CD1c-positive myeloid dendritic cell (primary cell): ENCODE measurements around the gene ARFGEF2.
"Not testable (repeated sequence)": the region's sequence is repeated elsewhere in the genome, so short reads cannot be mapped to it uniquely, and the experiment has no call there.

ENCODE experiments used
- DNase-seq: peaks from one replicate; pipeline ENCODE4 v3.0.0-alpha.2; 2016; ENCODE audit errors: extremely low spot score

The ARFGEF2 gene

DNA sequence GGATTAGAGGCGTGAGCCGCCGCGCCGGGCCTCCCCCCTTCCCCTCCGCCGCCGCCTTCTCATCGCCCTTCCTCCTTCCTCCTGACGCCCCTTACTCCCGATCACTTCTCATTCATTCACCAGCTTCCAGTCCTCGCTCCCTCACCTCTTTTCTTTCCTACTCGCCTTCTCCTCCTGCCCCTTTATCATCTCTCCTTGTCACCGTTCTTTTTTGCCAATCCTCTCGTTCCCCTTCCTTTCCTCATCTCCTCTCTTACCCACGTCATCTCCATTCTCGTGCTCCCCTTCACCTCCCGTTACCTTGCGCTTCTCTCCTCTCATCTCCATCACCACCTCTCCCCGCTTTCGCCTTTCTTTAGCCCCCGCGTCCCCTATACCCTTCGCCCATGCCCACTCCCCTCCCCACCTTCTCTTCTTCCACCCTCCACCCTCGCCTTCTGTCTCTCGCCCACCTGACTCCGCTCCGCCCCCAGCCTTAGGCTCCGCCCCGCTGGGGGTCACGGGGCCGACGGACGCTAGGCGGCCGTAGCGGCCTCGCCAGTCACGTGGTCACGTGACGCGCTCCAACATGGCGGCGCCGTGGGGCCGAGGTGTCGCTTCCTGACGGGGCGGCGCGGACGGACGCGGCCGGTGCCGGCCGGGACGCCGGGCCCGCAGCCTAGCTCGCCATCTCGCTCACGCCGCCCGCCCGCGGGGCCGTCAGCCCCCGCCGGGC is at the start of gene ARFGEF2:
ARFGEF2 (plus strand) TSS at position 544 of the 715 bp plus-strand sequence. CDS start 179 bp downstream, outside the sequence.
- DNase-seq = peak; percentile 97

DNA sequence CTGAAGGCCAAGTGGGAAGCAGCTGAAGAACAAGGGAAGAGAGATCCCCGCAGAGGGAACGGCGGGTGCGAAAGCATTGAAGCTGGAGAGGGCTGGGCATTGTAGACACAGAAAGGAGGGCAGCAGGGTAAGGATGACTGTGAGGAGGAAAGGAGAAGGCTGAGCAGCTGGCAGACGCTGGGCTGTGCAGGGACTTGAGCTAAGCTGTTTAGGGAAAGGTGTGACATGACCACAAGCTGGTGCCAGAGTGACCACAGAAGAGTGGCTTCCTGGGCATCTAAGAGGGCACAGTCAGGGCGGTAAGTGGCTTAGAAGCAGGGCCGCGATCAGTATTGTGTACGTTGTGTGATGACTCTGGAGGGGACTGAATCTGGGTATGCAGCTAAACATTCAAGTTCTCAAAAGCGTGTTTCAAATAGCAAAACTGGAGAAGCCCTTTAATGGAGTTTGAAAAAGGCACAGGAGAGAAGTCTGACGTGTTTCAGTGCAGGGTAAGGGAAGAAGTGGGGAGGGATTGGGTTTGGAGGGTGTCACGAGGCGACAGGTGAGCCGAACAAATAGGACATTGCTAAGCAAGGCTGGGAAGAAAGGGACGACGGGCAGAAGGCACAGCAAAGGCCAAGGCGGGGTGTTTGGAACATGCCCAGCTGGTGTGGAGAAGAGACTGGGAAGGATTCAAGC is 46.1 kb upstream of the ARFGEF2 start:
- no peak for DNase-seq

DNA sequence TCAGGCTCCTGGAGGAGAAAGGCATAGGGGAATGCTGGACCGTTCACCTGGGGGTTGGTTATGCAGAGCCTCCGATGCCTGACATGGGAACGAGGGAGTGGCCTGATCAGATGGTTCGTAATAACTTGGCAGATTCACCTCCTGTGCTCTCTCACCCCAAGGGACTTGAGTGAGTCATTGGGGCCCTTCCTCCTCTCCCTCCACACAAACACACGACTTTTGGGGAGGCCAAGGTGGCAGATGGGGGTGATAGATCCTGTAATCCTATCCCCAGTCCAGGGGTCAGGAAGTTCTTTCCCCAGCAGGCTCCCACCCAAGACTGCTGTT is 45.6 kb upstream of the ARFGEF2 start:
- no peak for DNase-seq

- DNase-seq = peak; percentile 35
Observed at GRCh38 chr20:48877304-48877703, 44.2 kb upstream of the ARFGEF2 start.

DNA sequence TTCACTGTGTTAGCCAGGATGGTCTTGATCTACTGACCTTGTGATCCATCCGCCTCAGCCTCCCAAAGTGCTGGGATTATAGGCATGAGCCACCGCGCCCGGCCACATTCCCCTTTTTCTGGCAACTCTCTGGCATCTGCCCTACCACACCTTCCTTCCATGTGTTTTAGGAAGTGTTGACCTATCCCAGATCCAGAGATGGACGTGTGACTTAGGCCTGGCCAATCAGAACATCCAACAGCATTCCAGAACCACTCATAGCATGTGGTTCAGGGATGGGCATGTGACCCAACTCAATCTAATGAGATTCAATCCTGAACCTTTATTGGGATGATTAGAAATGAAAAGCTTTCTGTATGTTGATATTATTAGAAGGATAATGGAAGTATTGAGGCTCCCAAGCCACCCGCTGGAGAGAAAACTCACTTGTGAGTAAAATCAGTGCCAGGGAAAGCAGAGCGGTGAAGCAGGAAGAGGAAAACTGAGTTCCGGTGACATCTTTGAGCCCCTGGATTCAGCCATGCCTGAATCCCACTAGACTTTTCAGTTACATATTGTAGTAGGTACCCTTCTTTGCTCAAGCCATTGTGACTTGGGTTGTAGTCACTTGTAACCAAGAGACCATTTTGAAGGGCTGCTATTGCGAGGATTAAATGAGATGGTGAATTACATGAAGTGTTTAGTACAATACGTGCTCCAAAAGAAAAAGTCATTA is 42.8 kb upstream of the ARFGEF2 start:
- no peak for DNase-seq

DNA sequence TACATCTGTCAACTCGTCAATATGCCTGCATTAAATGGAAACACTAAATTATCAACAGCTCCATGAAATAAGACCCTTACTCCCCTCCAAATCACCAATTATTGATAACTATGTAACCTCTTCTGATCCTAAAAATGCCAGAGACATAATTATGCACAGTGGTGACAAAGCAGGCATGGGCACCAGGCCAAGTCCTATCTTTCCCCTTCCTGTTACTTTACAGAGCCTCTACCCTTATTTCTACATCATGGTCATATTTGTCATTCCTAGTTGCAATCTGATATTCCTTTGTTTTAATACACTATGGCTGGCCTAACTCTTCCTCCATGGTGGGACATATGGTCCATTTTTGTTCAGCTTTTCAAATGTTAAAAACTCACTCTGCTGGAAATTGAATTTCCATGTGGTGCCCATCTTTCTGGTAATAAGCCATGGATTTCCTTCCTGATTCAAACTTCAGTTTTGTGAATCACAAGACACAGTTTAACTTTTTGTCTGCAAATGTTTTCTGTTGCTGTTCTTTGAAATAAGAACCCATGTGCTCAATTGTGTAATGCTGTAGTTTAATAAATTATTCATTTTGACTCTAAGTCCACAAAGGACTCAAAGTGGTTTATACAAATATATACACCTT is 41.8 kb upstream of the ARFGEF2 start:
- DNase-seq = peak; percentile 20

GRCh38 chr20:48880331-48880730 is 41.2 kb upstream of the ARFGEF2 start:
- no peak for DNase-seq

- no peak for DNase-seq
Observed at GRCh38 chr20:48880981-48881657, 40.4 kb upstream of the ARFGEF2 start.

- DNase-seq = no peak
Observed at GRCh38 chr20:48885237-48885636, 36.3 kb upstream of the ARFGEF2 start.

GRCh38 chr20:48886194-48886593 is 35.3 kb upstream of the ARFGEF2 start:
- no peak for DNase-seq

GRCh38 chr20:48886811-48887210 is 34.7 kb upstream of the ARFGEF2 start:
- no peak for DNase-seq

DNA sequence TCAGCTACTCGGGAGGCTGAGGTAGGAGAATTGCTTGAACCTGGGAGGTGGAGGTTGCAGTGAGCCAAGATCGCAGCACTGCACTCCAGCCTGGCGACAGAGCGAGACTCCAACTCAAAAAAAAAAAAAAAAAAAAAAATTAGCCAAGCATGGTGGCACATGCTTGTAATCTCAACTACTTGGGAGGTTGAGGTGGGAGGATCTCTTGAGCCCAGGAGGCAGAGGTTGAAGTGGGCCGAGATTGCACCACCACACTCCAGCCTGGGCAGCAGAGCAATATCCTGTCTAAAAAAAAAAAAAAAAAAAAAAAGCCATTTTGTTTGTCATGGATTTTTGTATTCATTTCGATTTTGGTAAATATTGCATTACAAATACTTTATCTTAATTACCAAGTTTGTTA is 33.0 kb upstream of the ARFGEF2 start:
- not testable (repeated sequence) for DNase-seq

GRCh38 chr20:48889140-48889790 is 32.2 kb upstream of the ARFGEF2 start:
- DNase-seq = no peak

- no peak for DNase-seq
Observed at GRCh38 chr20:48891235-48892048, 30.1 kb upstream of the ARFGEF2 start.

DNA sequence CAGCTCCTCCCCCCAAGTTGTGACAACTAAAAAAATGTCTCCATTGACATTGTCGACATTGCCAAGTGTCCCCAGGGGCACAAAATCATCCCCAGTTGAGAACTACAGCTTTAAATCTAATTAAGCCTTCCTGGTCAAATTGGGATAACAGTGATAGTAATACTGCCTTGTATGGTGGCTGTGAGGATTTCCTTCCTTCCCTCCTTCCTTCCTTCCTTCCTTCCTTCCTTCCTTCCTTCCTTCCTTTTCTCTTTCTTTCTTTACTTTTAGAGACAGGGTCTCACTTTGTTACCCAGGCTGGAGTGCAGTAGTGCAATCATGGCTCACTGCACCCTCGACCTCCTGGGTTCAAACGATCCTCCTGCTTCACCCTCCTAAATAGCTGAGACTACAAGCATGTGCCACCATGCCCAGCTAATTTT is 29.5 kb upstream of the ARFGEF2 start:
- no peak for DNase-seq

GRCh38 chr20:48892891-48893290 is 28.6 kb upstream of the ARFGEF2 start:
- DNase-seq = no peak

GRCh38 chr20:48893374-48893773 is 28.1 kb upstream of the ARFGEF2 start:
- DNase-seq = no peak

DNA sequence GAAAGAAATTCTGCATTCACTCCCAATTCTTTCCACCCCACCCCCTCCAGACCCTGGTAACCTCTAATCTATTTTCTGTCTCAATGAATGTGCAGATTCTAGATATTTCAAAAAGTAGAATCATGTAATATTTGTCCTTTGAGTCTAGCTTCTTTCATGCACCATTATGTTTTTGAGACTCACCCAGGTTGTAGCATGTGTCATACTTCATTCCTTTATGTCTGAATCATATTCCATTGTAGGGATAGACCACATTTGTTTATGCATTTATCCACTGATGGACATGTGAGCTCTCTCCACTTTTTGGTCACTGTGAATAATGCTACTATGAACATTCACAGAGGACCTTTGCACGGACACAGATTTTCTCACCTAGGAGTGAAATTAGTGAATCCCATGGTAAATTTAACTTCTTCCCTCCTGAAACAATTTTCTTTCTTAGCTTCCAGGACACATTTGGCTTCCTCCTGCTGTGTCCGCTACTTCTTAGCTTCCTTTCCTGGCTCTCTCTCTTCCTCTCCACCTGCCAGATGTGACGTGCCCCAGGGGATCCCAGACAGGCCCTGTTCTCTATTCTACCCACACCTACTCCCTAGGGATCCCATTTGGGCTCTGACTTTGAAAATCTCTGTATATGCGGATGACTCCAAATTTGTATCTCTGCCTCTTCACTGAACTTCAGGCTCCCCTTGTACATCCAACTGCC is 24.1 kb upstream of the ARFGEF2 start:
- no peak for DNase-seq

DNA sequence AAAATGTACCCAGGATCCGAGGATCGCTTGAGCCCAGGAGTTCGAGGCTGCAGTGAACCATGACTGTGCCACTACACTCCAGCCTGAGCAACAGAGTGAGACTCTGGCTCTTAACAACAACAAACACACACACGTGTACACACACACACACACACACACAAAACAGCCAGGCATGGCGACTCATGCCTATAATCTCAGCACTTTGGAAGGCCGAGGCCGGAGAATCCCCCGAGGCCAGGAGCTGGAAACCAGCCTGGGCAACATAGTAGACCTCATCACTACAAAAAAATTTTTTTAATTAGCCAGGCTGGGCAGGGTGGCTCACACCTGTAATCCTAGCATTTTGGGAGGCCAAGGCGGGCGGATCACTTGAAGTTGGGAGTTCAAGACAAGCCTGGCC is 23.3 kb upstream of the ARFGEF2 start:
- DNase-seq = no peak
